ENCODE data around the gene TCF19. TPM values are rescaled to one million over a fixed set of nuclear protein-coding genes. Genes with fewer than 3 reads are reported as not detected.
"Not testable (repeated sequence)": the region's sequence is repeated elsewhere in the genome, so short reads cannot be mapped to it uniquely, and the experiment has no call there.

TCF19 gene
- total RNA-seq, 2 donors from 2014 or later = 1.8 to 2.0 TPM

DNA sequence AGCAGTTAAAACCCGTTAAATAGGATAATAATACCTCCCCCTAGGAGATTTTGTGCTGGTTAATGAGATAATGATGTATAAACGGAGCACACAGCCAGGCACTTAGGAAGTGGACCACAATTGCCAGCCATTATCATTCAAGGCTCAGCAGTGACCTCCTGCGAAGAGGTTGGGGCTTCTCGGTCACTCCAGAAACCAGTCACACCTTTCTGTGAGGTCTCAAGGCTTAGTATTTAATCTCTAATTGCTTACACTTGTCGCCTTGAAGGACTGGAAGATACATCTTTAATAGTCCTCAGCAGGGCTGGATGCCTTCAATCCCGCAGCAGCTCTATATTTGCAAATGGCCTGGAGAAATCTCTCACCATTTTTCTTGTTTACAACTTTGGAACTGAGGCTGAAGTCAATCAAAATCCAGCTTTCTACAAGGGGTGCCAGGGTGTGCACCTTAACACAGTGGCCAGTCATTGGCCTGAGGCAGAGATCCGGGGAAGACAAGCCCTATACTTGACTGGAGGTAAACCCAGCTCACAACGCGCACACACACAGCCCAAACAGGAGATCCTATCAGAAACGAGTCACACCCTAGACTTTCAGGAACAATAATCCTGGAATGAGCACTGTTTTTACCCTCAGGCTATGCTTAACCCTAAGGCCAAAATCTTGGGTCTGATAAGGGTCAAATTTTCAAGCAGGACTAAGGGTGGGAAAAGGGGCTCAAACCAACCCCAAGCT lies 10.9 kb downstream of the TCF19 start:
- Histone ChIP-seq H3K27me3 (no peaks in the 10 kb centered on the region), H3K4me1 (peaks cover 15% of the 10 kb centered on the region), H3K9me3 (no peaks in the 10 kb centered on the region), H3K36me3 (replicated peaks in 1 of 2; ENCODE audit: insufficient read depth in 1 of 2, low read depth in 2 of 2) (peaks cover 0 to 2% of the 10 kb centered on the region in 2 donors), H3K4me3 (no peak overlapping the region), H3K27ac (no peak overlapping the region)
- no peak for DNase-seq
- intact Hi-C loops (cut with DNase I) = no loop called here
- no peak for TF ChIP-seq CTCF (IDR thresholded peaks at IDR 0.05)
- TF ChIP-seq POLR2A (IDR thresholded peaks at IDR 0.05) = no peak
- ATAC-seq = no peak
- WGBS, 2 donors = 77 to 82% methylated on average over 10 of the region's 10 CpGs

GRCh38 chr6:31169858-31170599 lies 11.6 kb downstream of the TCF19 start:
- WGBS, 2 donors = 57 to 74% methylated on average over 5 to 9 of the region's 23 CpGs
- H3K4me3 ChIP-seq; DNase-seq; H3K9me3 ChIP-seq; H3K27me3 ChIP-seq; H3K36me3 ChIP-seq (replicated peaks in 1 of 2; ENCODE audit: insufficient read depth in 1 of 2, low read depth in 2 of 2); ATAC-seq; intact Hi-C loops (cut with DNase I); H3K27ac ChIP-seq: not testable (repeated sequence)
- H3K4me1 ChIP-seq = peaks cover 22% of the 10 kb centered on the region

DNA sequence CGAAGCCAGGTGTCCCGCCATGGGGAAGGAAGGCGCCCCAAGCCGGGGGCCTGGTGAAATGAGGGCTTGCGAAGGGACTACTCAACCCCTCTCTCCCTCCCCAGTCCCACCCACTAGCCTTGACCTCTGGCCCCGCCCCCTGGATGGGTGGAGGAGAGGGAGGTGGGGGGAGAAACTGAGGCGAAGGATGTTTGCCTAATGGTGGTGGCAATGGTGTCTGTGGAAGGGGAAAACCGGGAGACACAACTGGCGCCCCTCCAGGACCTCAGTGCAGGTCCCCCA lies 12.2 kb downstream of the TCF19 start, which contains the start of gene POU5F1:
Gene POU5F1, minus strand, starts transcription at position 83 of the 282 bp plus-strand sequence. Its CDS starts 62 bp downstream, at position 21.
- Histone ChIP-seq H3K27me3 (no peaks in the 10 kb centered on the region), H3K4me3 (no peak within 1 kb of the TSS), H3K9me3 (no peaks in the 10 kb centered on the region), H3K4me1 (peaks cover 27% of the 10 kb centered on the region), H3K36me3 (replicated peaks in 1 of 2; ENCODE audit: insufficient read depth in 1 of 2, low read depth in 2 of 2) (no peaks in the 10 kb centered on the region), H3K27ac (no peak within 1 kb of the TSS)
- DNase-seq = no peak
- intact Hi-C loops (cut with DNase I) = no loop called here
- TF ChIP-seq POLR2A (IDR thresholded peaks at IDR 0.05) = no peak
- TF ChIP-seq CTCF (IDR thresholded peaks at IDR 0.05) = no peak
- no peak for ATAC-seq
- WGBS, 2 donors = 64 to 86% methylated on average over 4 to 5 of the region's 9 CpGs

GRCh38 chr6:31170987-31171671 lies 12.7 kb downstream of the TCF19 start:
- ATAC-seq = no peak
- 92 to 94% methylated on average over 8 to 10 of the region's 10 CpGs for WGBS, 2 donors
- intact Hi-C loops (cut with DNase I) = no loop called here

More at GRCh38 chr6:31170987-31171671, 12.7 kb downstream of the TCF19 start:
- H3K4me1 ChIP-seq = peaks cover 33% of the 10 kb centered on the region
- no peaks in the 10 kb centered on the region for H3K36me3 ChIP-seq (replicated peaks in 1 of 2; ENCODE audit: insufficient read depth in 1 of 2, low read depth in 2 of 2)
- TF ChIP-seq POLR2A (IDR thresholded peaks at IDR 0.05) (no peak), CTCF (IDR thresholded peaks at IDR 0.05) (no peak)
- no peak overlapping the region for H3K27ac ChIP-seq
- H3K4me3 ChIP-seq = no peak overlapping the region
- H3K9me3 ChIP-seq = no peaks in the 10 kb centered on the region
- no peaks in the 10 kb centered on the region for H3K27me3 ChIP-seq
- no peak for DNase-seq
